HTR-8/SVneo (cell line): ENCODE results near the gene CYP26A1.

ENCODE experiments used
- DNase-seq: peaks from one replicate; pipeline ENCODE4 v3.0.0; 2011; ENCODE audit warnings: low spot score, mixed read lengths; ENCODE audit not compliant: insufficient read length
- FAIRE-seq: peaks from 2 replicates; lab custom pipeline; 2011; peaks lifted over from hg19 to GRCh38; lab: Jason Lieb, UNC

CYP26A1 gene

DNA sequence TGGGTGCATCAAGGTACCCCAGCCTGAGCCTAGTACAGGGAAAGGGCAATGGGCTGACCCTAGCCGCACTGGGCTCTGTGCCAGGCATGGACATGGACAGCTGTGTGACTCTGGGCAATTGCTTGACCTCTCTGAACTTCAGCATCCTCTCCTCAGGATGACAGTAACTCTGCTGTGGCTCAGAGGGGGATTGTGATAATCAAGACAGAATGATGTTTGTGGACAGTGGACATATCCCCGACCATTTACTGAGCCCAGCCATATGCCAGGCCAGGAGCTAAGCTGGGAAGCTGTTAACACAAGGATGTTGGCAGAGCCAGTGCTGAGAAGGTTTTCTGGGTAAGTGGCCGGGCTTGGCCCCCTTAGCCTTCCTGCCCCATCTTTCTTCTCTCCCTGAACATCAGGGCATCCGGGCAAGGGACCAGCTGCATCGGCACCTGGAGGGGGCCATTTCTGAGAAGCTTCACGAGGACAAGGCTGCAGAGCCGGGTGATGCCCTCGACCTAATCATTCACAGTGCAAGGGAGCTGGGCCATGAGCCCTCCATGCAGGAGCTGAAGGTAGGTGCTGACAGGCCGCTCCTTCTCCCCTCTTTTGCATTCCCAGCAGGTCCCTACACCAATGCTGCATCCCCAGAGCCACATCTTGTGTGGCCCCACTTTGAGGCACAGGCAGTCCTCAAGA, 9.6 kb upstream of the CYP26A1 start:
- no peak for DNase-seq
- no peak for FAIRE-seq

DNA sequence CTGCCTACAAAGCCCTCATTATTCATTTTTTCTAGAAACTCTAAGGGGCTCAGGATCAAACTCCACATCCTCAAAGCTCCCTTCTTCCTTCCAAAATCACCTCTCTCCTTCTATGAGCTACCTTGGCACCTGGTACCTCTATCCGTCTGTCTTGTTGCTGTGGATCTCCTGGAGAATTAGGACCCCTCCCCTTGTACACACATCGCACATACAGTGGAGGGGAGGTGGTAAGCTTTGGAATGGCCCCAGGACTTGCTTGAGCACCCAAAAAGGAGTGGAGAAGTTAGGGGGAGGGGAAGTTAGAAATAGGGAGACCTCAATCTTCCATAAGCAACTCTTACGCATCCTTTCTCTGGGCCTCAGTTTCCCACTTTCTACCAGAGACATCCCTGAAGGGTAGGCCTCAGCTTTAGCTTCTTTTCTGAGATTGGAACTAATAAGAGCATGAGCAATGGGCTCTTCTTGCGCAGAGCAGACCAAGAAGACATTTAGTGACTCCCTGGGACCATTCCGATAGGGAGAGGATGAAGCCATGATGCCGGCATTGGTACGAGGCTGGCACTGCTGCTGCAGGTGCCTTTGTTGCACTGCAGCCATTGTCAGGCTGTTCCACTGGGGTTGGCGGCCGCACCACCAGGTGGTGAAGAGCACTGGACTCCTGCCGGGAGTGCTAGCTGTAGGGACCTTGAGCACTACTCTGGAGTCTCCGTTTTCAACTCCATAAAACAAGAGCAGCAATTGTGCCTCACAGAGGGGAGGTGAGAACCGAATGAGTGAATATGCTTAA, 8.6 kb upstream of the CYP26A1 start:
- DNase-seq (no peak), FAIRE-seq (no peak)

DNA sequence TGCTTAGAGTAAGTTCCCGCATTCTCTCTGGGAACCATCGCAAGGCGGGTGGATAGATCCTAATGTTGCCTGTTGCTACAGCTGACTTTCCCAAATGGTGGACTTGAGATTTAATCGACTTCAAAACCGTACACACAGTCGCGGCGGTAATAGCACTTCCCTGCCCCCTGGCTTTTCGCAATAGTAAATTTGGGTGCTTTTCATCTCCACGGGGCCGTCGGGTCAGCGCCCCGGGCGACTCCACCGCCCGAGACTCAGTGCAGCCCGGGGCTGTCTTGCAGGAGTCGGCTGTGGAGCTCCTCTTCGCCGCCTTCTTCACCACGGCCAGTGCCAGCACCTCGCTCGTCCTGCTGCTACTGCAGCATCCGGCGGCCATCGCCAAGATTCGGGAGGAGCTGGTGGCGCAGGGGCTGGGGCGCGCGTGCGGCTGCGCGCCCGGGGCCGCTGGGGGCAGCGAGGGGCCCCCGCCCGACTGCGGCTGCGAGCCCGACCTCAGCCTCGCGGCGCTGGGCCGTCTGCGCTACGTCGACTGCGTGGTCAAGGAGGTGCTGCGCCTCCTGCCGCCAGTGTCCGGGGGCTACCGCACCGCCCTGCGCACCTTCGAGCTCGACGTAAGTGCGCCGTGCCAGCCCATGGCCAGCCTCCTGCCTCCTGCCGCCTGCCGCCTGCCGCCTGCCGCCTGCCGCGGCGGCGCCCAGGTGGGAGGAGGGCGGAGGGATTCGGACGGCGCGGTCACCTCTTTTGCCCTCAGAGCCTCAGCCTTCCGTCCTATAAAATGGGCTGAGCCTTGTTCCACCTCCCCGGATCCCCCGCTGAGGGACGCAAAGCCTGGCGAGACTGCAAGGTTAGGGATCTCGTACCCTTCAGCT, 7.8 kb upstream of the CYP26A1 start:
- no peak for DNase-seq
- FAIRE-seq: no peak

DNA sequence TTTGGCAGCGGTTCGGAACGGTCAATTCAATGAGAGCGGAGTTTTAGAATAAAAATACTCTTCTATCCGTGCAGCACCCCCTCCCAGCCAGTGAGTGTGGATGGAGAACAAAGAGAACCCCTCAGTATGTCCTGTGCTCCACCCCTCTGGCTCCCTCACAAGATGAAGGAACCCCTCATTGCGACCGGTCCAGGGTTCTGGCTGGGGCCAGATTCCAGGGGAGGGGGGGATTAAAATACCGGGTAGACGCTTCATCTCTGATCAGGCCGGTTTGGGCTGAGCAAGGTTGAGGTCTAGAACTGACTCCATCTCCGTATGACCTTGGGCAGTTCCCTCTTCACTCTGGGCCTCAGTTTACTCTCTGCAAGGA, 7.2 kb upstream of the CYP26A1 start:
- FAIRE-seq (no peak), DNase-seq (no peak)

DNA sequence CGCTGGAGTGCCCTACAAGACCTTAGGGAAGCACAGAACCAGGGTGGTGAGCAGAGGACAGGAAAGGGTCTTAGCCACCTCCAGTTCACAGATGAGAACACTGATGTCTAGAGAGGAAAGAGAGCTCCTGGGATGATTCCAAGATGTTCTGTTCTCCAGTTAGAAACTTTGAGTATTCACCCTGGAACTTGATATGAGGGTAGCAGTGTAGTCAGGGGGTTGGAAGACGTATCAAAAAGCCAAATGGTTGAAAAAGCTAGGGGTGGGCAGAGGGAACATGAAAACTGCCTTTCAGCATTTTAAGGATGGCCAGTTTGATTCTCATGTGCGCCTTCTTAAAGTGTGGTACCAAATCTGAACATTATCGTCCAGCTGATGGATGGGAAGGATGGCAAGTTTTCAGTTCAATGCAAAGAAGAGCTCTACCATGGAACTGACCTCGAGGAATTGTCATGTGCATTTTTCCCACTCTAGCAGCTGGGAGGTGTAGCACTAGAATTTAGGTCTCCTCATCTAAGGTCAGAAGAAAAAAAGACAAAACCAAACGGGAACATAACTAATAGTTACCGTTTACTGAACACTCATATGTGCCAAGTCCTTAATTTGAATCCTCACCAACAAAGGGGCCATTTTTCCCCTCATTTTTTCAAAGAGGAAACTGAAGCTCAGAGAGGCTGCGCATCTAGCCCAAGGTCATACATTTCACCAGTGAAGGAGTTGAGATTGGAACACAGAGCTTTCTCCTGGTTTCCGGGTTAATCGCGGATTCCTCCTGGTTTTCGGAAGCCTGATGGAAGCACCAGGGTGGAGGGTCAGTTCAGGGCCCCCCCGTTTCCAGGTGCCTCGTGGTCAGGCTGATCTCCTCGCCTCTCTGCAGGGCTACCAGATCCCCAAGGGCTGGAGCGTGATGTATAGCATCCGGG, 6.0 kb upstream of the CYP26A1 start:
- FAIRE-seq: no peak
- DNase-seq: no peak

DNA sequence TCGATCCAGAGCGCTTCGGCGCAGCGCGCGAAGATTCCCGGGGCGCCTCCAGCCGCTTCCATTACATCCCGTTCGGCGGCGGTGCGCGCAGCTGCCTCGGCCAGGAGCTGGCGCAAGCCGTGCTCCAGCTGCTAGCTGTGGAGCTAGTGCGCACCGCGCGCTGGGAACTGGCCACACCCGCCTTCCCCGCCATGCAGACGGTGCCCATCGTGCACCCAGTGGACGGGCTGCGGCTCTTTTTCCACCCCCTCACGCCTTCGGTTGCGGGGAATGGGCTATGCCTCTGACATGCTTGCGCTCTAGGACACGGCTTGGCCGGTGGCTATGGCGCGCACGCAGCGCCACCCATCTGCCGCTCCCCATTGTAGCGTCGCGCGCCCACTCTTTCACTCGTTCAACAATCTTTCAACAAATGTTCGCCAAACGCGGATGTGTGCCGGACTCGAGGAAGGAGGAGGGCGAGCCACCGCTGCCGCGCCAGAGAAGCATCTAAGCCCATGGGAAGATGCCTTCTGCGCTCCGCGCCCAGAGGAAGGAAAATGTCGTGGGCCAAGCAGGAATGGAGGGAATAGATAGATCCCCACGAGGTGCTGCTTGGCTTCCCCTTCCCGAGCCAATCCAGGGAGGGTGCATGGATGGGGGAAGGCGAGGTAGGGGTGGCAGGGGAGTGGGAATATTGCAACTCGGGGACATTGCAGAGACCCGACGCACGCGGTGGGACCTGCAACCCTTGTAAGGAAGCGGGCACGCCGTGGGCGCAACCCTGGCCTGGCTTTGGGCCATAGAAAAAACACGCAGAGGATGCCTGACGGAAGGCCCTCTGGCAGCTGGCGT, 5.1 kb upstream of the CYP26A1 start:
- FAIRE-seq (peak; percentile 63), DNase-seq (no peak)

DNA sequence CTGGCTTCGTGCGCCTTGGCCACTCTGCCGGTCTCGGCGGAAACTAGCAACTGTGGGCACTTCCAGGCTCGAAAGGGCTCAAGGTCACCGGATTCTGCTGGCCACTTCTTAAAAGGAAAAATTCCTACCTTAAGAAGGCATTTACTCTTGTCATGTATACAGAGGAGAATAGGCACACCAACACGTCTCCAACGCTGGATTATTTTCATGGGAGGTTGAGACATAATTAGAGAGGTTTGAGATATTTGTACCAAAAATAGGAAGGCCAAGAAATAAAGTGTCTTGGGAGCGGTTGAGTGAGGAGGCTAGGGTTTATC, 4.5 kb upstream of the CYP26A1 start:
- no peak for DNase-seq
- no peak for FAIRE-seq

DNA sequence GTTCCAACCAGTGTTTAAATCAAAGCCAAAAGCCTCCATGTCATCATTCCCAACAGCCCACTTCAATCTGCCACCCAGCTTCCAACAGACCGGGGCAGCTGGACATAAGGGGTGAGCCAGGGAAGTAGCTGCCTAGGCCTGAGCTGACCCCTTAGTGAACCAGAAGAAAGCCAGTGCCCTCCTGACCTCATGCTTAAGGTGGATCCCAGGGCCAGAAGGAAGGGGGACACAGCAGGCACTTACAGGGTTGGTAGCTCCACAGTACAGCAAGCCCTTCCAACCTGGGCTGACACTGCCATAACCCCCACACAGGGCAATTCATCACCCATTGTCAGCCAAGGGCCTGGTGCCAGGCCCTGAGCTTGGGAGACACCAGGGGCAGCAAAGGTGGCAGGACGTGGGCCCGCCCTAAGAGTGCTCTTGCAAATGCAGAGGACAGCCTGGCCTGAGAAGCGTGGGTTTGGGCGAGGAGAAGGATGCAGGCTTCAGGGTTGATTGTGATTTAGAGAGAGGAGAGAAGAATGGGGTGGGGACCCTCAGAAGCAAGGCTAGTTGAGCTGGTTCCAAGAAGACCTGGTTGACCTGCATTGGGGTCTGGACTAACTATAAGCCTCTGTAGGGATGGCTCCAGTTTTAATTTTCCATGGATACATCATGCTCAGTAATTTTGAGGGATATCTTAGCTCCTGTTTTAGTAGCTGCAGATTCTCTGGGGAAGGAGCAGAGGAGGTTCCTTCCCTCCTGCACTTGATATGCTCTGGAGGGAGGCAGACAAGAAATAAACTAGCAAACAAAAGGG, 3.1 kb upstream of the CYP26A1 start:
- DNase-seq (no peak), FAIRE-seq (no peak)

DNA sequence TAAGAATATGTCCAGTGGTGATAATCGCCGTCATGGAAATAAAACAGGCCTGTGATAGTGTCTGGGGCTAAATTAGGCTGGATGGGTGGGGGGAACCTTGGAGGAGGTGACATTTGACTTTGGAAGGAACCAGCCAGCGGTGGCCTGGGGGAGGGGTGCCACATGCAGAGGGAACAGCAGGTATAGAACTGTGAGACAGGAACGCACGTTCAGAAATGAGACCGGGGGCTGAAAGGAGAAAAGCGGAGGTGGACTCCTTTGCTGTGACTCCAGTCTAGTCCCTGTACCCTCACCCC, 2.6 kb upstream of the CYP26A1 start:
- FAIRE-seq (no peak), DNase-seq (no peak)

DNA sequence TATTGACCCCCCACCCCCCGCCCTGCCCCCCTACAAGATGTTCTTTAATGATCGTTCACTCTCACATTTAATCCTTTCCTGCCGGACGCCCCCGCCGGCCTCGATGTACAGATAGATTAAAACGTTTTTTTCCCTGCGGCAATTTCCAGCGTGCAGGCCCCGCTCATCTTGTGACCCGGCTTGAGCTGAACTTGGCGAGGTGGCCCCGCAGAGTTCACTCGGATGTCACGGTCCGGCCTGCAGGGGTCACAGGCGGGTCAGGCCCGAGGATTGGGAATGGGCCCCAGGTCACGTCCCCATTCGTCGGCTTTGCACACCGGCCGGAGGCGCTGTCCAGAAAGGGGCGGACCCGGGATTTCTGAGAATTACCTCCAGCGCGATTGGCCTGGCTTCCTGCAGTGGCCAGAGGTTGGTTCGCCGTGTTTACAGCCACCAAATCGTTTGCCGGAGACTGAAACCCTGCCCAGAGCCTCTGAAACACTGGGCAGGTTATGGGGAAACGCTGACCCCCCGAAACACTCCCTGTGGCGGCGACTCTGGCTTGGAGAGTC, 1.9 kb upstream of the CYP26A1 start:
- FAIRE-seq (no peak), DNase-seq (no peak)

DNA sequence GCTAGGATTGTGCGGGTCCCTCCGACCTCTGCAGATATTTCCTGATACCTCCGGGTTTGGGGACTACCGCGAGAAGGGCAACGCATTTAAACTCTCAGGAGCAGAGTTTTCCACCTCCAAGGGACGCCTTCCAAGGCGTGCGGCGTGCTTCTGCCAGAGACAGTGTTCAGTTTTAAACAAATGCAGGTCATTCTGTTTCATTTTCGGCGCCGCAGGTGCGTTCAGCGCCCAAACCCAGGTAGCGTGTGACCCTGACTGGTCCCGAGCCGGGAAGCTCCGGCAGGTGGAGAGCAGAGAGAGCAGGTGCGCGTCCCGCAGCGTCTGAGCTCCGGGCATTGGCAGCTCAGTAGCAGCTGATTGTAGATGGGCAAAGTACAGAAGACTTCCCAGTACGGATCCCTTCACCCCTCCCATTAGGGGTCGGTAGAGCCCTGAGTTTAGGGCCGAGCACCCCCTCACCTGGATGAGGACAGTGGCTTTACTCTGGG, 1.4 kb upstream of the CYP26A1 start:
- FAIRE-seq: no peak

DNA sequence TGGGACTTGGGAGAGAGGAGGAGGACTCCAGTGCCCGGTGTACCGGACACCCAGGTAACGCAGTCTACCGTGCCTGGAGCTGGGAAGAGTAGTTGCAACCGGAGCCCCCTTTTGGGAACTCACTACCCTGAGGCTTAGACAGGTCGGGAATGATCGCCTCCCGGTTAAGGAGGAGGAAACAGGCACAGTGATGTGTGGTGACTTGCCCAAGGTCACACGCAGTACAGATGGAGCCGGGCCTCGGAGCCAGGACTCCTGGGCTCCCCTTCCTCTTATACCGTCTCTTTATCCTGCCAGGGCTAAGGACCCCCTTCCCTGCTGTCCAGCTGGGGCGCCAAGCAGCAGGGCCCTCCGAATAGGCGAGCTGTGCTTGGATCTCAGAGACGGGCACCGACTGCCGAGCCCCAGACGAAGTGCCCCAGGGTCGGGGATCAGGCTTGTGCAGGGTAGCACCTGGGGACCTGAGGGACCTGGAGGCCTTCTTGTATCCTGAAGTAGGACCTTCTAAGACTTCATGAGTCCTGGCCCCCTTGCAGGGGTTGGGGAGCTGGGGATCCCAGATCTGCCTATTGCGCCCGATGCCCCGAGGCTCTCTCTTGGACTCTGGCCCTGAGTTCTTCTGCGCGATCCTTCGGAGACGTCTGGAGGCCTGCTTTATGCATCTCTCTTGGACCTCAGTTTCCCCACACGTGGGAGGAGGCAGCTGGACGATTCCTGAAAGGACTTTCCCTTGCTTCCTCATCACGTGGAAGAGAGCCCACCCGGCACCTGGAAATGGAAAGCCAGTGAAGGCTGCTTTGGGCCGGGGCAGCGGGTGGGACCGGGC, 767 bp upstream of the CYP26A1 start:
- DNase-seq (no peak), FAIRE-seq (no peak)

More for the DNA sequence above, 1.4 kb upstream of the CYP26A1 start:
- DNase-seq: no peak

DNA sequence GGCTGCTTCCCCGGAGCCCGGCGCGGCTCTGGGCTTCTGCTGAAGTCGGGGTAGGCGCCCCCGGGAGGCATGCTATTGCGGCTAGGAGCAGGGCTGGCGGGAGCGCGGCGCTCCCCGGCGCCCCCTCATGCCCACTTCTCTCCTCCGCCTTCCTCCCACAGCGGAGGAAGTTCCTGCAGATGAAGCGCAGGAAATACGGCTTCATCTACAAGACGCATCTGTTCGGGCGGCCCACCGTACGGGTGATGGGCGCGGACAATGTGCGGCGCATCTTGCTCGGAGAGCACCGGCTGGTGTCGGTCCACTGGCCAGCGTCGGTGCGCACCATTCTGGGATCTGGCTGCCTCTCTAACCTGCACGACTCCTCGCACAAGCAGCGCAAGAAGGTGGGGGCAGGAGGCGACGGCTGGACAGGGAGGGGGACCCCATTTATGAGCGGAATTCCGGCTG, 479 bp downstream of the CYP26A1 start:
- FAIRE-seq (peak; percentile 63), DNase-seq (no peak)

DNA sequence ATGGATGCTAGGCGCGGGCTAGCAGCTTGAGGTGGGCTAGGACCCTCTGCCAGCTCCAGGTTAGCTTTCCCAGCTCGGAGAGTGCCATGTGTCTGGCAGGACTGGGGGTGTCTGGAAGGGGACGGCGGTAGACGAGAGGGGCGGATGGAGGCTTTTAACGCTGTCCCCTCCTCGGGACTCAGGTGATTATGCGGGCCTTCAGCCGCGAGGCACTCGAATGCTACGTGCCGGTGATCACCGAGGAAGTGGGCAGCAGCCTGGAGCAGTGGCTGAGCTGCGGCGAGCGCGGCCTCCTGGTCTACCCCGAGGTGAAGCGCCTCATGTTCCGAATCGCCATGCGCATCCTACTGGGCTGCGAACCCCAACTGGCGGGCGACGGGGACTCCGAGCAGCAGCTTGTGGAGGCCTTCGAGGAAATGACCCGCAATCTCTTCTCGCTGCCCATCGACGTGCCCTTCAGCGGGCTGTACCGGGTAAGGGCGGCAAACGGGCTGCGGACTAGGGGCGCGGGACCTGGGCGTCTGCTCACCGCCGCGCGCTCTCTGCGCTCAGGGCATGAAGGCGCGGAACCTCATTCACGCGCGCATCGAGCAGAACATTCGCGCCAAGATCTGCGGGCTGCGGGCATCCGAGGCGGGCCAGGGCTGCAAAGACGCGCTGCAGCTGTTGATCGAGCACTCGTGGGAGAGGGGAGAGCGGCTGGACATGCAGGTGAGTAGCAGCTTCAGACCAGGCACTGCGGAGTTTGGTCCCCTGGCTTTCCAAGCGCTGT, 1.1 kb downstream of the CYP26A1 start:
- FAIRE-seq (no peak), DNase-seq (no peak)

DNA sequence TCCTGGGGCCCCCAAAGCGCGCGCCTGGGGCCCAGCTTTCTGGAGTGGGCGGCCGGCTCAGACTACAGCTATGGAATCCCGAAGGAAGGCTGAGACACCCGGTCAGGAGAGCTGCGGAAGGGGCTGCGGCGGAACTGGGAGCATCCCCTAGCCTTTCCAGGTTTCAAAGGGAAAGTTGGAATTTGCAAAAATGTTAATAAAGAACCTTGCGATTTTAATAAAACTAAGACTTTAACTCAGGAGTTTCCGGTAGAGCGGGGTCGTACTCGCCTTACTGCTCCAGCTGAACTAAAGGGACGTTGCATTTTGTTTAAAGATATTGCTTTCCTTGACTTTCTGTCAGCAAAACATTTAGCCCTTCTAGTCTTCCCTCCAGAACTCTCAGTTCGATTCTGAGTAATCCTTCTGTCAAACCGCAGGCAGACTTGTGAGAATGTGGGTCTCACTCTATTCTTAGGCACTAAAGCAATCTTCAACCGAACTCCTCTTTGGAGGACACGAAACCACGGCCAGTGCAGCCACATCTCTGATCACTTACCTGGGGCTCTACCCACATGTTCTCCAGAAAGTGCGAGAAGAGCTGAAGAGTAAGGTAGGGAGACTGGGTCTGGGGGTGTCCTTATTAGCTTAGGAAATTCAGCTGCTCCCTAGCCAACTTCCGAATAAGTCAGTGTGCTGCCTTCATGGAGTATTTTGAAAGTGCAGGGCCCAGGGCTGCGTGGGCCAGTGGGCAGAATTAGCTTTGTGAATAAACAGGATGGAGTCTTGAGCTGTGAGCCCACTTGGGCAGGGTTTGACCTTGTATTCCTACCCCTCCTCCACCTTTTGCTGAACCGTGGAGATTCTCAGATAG, 1.9 kb downstream of the CYP26A1 start:
- FAIRE-seq: no peak

DNA sequence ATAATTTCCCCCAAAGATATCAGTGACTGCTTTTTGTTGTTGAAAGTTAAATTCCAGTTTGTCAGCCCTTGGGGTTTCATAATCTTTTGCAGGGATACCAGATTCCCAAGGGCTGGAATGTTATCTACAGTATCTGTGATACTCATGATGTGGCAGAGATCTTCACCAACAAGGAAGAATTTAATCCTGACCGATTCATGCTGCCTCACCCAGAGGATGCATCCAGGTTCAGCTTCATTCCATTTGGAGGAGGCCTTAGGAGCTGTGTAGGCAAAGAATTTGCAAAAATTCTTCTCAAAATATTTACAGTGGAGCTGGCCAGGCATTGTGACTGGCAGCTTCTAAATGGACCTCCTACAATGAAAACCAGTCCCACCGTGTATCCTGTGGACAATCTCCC, 3.2 kb downstream of the CYP26A1 start:
- no peak for DNase-seq
- no peak for FAIRE-seq

More for the DNA sequence above, 1.9 kb downstream of the CYP26A1 start:
- DNase-seq: no peak
